MG63 (cell line): ENCODE measurements around the gene LAMA4. TPM values are rescaled to one million over a fixed set of nuclear protein-coding genes. Genes with fewer than 3 reads are reported as not detected.

Experiments used
- DNase-seq: peaks from one replicate; pipeline ENCODE4 v3.0.0-alpha.2; 2020
- H3K27me3 ChIP-seq: fragments of 250-450 bp; sonication (Bioruptor Pico); 2 replicates; pipeline ENCODE4 v1.5.1; 2020; ENCODE audit warnings: mild to moderate bottlenecking, moderate library complexity
- H3K36me3 ChIP-seq: fragments of 250-450 bp; sonication (Bioruptor Pico); 2 replicates; pipeline ENCODE4 v1.5.1; 2020; ENCODE audit warnings: mild to moderate bottlenecking, moderate library complexity
- H3K4me3 ChIP-seq: fragments of 250-450 bp; sonication (Bioruptor Pico); 2 replicates; pipeline ENCODE4 v1.5.1; 2020; ENCODE audit warnings: mild to moderate bottlenecking, moderate library complexity
- H3K9me3 ChIP-seq: fragments of 250-450 bp; sonication (Bioruptor Pico); 2 replicates; pipeline ENCODE4 v1.5.1; 2020; ENCODE audit warnings: mild to moderate bottlenecking, moderate library complexity
- total RNA-seq: library from RNA; depleted of rRNA; stranded (reverse); fragments of >200 nt; shearing (Covaris generic); gene quantifications from 2 replicates; pipeline ENCODE4 v1.2.3, GENCODE V29; 2014; ENCODE audit warnings: low replicate concordance

The LAMA4 gene
- total RNA-seq, 1 experiment from 2014 or later, result 13.0 TPM

GRCh38 chr6:112191509-112192020 lies 62.8 kb downstream of the LAMA4 start:
- no peaks in the 10 kb centered on the region for H3K9me3 ChIP-seq
- peaks cover 16% of the 10 kb centered on the region for H3K36me3 ChIP-seq
- H3K4me3 ChIP-seq, result no peak overlapping the region
- H3K27me3 ChIP-seq, result no peaks in the 10 kb centered on the region
- DNase-seq, result no peak

- DNase-seq, result no peak
- Histone ChIP-seq H3K36me3 (peaks cover 16% of the 10 kb centered on the region), H3K4me3 (no peak overlapping the region)
Observed at GRCh38 chr6:112190164-112190563, 64.2 kb downstream of the LAMA4 start.

GRCh38 chr6:112189494-112189893 lies 64.9 kb downstream of the LAMA4 start:
- Histone ChIP-seq H3K36me3 (peaks cover 16% of the 10 kb centered on the region), H3K9me3 (no peaks in the 10 kb centered on the region), H3K4me3 (no peak overlapping the region), H3K27me3 (no peaks in the 10 kb centered on the region)
- no peak for DNase-seq

More at GRCh38 chr6:112190164-112190563, 64.2 kb downstream of the LAMA4 start:
- Histone ChIP-seq H3K9me3 (no peaks in the 10 kb centered on the region), H3K27me3 (no peaks in the 10 kb centered on the region)

GRCh38 chr6:112188906-112189305 lies 65.5 kb downstream of the LAMA4 start:
- peaks cover 16% of the 10 kb centered on the region for H3K36me3 ChIP-seq
- DNase-seq, result no peak

GRCh38 chr6:112187736-112188135 lies 66.6 kb downstream of the LAMA4 start:
- H3K9me3 ChIP-seq, result no peaks in the 10 kb centered on the region
- H3K4me3 ChIP-seq, result no peak overlapping the region
- H3K27me3 ChIP-seq, result no peaks in the 10 kb centered on the region
- no peak for DNase-seq
- H3K36me3 ChIP-seq, result peaks cover 19% of the 10 kb centered on the region

More at GRCh38 chr6:112188906-112189305, 65.5 kb downstream of the LAMA4 start:
- Histone ChIP-seq H3K4me3 (no peak overlapping the region), H3K9me3 (no peaks in the 10 kb centered on the region), H3K27me3 (no peaks in the 10 kb centered on the region)

- peaks cover 15% of the 10 kb centered on the region for H3K36me3 ChIP-seq
- DNase-seq, result no peak
- H3K4me3 ChIP-seq, result no peak overlapping the region
- H3K27me3 ChIP-seq, result no peaks in the 10 kb centered on the region
- H3K9me3 ChIP-seq, result no peaks in the 10 kb centered on the region
Observed at GRCh38 chr6:112184951-112185350, 69.4 kb downstream of the LAMA4 start.

- no peaks in the 10 kb centered on the region for H3K27me3 ChIP-seq
- peaks cover 11% of the 10 kb centered on the region for H3K36me3 ChIP-seq
- H3K9me3 ChIP-seq, result no peaks in the 10 kb centered on the region
- no peak overlapping the region for H3K4me3 ChIP-seq
- no peak for DNase-seq
Observed at GRCh38 chr6:112183271-112183671, 71.1 kb downstream of the LAMA4 start.

GRCh38 chr6:112181130-112181529 lies 73.2 kb downstream of the LAMA4 start:
- no peaks in the 10 kb centered on the region for H3K9me3 ChIP-seq
- no peaks in the 10 kb centered on the region for H3K27me3 ChIP-seq
- H3K36me3 ChIP-seq, result peaks cover 9% of the 10 kb centered on the region
- no peak for DNase-seq
- no peak overlapping the region for H3K4me3 ChIP-seq

- no peaks in the 10 kb centered on the region for H3K9me3 ChIP-seq
- H3K27me3 ChIP-seq, result no peaks in the 10 kb centered on the region
- no peak overlapping the region for H3K4me3 ChIP-seq
- H3K36me3 ChIP-seq, result peaks cover 14% of the 10 kb centered on the region
- DNase-seq, result no peak
Observed at GRCh38 chr6:112180095-112180820, 74.1 kb downstream of the LAMA4 start.

- Histone ChIP-seq H3K27me3 (no peaks in the 10 kb centered on the region), H3K9me3 (no peaks in the 10 kb centered on the region), H3K4me3 (no peak overlapping the region), H3K36me3 (peaks cover 20% of the 10 kb centered on the region)
- DNase-seq, result no peak
Observed at GRCh38 chr6:112179631-112180030, 74.7 kb downstream of the LAMA4 start.

GRCh38 chr6:112178846-112179245 lies 75.5 kb downstream of the LAMA4 start:
- Histone ChIP-seq H3K9me3 (no peaks in the 10 kb centered on the region), H3K4me3 (no peak overlapping the region), H3K36me3 (peaks cover 24% of the 10 kb centered on the region), H3K27me3 (no peaks in the 10 kb centered on the region)
- no peak for DNase-seq

GRCh38 chr6:112177092-112177491 lies 77.3 kb downstream of the LAMA4 start:
- Histone ChIP-seq H3K4me3 (no peak overlapping the region), H3K27me3 (no peaks in the 10 kb centered on the region), H3K9me3 (no peaks in the 10 kb centered on the region), H3K36me3 (peaks cover 25% of the 10 kb centered on the region)
- DNase-seq, result no peak

GRCh38 chr6:112176175-112176574 lies 78.2 kb downstream of the LAMA4 start:
- H3K27me3 ChIP-seq, result no peaks in the 10 kb centered on the region
- H3K36me3 ChIP-seq, result peaks cover 28% of the 10 kb centered on the region
- H3K9me3 ChIP-seq, result no peaks in the 10 kb centered on the region
- no peak for DNase-seq
- H3K4me3 ChIP-seq, result no peak overlapping the region

GRCh38 chr6:112173221-112173804 lies 81.1 kb downstream of the LAMA4 start:
- DNase-seq, result no peak
- H3K27me3 ChIP-seq, result no peaks in the 10 kb centered on the region
- H3K4me3 ChIP-seq, result no peak overlapping the region
- H3K36me3 ChIP-seq, result peaks cover 32% of the 10 kb centered on the region
- no peaks in the 10 kb centered on the region for H3K9me3 ChIP-seq

GRCh38 chr6:112172540-112172939 lies 81.8 kb downstream of the LAMA4 start:
- Histone ChIP-seq H3K27me3 (no peaks in the 10 kb centered on the region), H3K4me3 (no peak overlapping the region), H3K36me3 (peaks cover 32% of the 10 kb centered on the region), H3K9me3 (no peaks in the 10 kb centered on the region)
- no peak for DNase-seq

GRCh38 chr6:112169541-112169940 lies 84.8 kb downstream of the LAMA4 start:
- Histone ChIP-seq H3K27me3 (no peaks in the 10 kb centered on the region), H3K9me3 (no peaks in the 10 kb centered on the region), H3K4me3 (no peak overlapping the region), H3K36me3 (peaks cover 21% of the 10 kb centered on the region)
- DNase-seq, result no peak

- peak; percentile 15 for DNase-seq
- Histone ChIP-seq H3K4me3 (no peak overlapping the region), H3K36me3 (peaks cover 18% of the 10 kb centered on the region), H3K9me3 (no peaks in the 10 kb centered on the region), H3K27me3 (no peaks in the 10 kb centered on the region)
Observed at GRCh38 chr6:112163295-112164257, 90.8 kb downstream of the LAMA4 start.
